Subcutaneous preadipocyte (primary cell): ENCODE results near the gene R3HDM1. TPM values are rescaled to one million over a fixed set of nuclear protein-coding genes. Genes with fewer than 3 reads are reported as not detected.

ENCODE experiments used
- small RNA-seq: library from RNA; depleted of rRNA; stranded (forward); fragments of <200 nt; gene quantifications from one replicate; pipeline ENCODE3, GENCODE V24; 2012
- total RNA-seq: library from RNA; depleted of rRNA; stranded (reverse); fragments of >200 nt; gene quantifications from 2 replicates; pipeline ENCODE4 v1.2.3, GENCODE V29; 2012

R3HDM1 gene
- total RNA-seq, result 10.7 and 16.2 TPM in 2 replicates

DNA sequence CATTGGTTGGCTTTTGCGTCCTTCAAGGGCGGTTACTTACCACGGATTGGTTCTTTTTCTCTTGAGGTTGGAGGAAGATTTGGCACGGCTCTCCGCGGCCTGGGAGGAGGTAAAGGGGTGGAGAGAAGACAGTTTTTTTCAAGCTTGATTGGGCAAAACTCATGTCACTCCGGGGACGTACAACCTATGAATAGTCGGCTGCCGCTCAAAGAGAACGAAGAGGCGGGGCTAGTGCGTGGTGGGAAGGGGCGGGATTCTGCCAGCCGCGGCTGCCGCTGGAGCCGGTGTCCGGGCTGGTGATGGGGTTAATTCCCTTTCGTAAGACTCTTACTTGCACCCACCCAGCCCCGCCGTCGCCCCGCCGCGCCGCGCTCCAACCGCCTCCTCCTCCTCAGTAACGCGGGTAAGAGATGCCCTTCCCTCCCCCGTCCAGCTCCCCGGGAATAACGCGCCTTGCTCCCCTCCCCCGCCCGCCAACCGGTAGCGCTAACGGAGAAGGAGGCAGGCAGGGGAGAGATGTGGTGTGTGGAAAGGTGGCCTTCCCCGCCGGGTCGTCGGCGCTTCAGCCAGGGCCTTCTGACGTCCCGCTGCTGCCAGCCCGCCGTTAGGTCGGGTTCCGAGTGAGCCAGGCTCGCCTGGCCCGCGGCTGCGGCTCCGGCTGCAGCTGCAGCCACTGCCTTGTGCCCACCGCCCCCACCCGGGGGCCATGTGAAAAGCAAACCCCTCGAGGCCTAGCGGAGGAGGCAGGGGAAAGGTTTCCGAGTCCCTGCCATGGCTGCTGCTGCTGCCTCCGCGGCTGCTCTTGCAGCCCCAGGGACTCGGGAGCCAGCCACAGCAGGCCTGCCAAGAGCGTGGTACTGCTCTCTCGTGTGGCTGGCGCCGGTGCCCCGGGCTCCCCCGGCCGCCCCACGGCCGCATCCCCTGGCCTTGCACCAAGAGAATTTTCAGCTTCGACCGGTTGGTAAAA, at the start of gene R3HDM1:
Gene R3HDM1, plus strand, starts transcription at position 254 of the 967 bp plus-strand sequence. CDS start 73,362 bp downstream, outside the sequence.

DNA sequence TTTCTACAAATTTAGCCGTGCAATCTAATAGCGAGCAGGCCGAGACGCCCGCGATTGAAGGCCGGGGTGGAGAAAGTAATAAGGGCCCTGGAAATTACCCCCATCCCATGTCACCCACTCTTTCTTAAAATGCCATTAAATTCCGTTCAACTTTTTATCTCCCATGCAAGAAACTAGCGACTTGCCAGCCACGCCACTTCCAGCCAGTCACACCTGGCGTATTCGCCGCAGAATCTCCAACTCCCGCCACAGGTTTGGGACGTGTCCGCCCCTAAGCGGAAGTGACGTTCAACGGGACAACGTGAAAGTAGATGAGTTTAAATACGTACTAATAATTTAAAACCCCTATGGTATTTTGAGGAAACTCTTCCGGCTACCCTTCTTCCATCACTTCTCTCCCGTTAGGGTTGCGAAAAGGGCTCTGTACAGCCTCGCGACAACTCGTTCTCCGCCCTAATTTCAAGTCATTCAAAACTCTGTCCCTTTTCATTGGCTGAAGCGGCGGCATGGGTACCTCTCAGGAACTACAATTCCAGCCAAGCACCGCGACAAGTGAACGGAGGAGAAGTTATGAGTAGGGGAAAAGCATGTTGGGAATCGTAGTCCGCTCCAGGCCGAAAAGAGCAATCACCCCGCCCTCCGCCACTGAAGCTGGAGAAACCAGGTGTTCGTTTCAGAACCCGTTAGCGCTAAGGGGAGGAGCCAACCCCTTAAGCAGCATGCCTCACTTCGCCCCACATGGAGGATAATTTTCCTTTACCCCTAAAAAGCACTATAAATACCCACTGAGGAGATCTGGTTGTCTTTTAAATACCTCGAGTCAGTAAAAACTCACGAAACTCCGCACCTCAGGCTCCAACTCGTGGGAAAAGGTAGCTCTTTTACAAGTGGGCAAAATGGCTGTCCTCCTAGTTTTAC, 712 bp upstream of the R3HDM1 start, which contains the start of gene ZRANB3:
Gene ZRANB3, minus strand, starts transcription at position 906 of the 918 bp plus-strand sequence.

DNA sequence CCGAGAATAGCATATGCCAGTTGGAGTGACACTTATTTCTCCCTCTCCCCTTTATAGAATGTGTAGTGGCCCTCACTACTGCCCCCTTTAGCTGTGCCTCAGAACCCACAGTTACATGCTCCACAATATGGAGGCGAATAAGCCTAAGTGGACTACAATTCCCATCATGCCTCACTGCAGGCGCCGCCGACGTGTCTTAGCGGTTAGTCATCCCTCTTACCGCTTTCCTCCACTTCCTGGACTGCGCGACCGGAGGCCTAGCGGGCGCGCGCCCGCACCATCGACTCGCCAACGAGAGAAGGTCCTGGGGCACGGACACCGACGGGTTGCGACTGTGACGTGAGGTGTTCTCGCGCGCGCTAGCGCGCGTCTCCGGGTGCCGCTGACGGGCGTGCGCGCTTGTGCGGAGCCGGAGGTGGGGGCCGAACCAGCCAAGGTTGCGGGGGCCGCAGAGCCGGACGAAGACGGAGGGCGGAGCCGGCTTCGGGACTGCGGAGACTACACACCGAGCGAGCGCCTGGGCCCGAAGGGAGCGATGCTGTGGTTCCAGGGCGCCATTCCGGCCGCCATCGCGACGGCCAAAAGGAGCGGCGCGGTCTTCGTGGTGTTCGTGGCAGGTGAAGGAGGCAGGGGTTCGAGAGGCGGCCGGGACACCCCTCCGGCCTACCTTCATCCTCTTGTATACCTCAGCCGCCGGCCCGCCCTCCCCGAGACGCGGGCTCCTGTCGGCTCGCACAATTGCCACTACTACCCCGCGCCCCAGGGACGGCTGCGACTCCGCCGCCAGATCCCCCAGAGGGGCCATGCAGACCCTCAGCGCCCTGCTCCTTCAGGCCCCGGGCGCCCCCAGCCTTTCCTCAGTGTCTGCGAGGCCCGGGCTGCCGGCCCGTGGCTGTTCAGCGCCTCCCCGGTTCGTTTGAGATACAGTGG, 210.4 kb downstream of the R3HDM1 start, which contains the start of gene UBXN4:
Gene UBXN4, plus strand, starts transcription at position 461 of the 930 bp plus-strand sequence. Its CDS starts 75 bp downstream, at position 536.

Small RNAs within 50 kb of the gene (small RNA-seq; reads per million reads assigned to genes)
- gene MIR128-1 (15.2 reads per million, percentile 96 among the genes with 10 or more reads in this experiment), gene RNU6-512P (not detected)

Other genes starting within 250 kb of the R3HDM1 start
- gene ZRANB3, start 266 bp upstream of the R3HDM1 start, total RNA-seq, result 11.3 and 11.4 TPM in 2 replicates
- gene UBXN4, start 210.4 kb downstream of the R3HDM1 start, total RNA-seq, result 40.8 and 51.8 TPM in 2 replicates